Measurements from ENCODE around the gene GARS1.

DNA sequence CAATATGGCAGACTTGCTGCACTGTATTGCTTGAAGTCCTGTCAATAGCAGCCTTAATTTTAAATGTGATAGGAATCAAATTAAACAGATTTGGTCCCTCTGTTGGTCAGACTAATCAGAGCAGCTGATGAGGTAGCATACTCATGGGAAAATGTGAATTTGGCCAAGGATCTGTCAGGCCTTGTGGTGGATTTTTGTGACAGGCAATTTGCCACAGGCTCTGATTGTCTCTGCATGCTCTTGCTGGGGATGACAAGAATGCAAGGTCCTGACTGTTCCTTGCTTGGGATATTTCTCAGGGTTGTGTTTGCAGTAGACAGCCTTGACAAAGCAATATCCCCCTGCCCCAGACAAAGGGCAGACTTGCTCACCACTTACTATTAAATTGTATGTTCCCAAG is 41.5 kb upstream of the GARS1 start:
- TF ChIP-seq CTCF (IDR thresholded peaks at IDR 0.05) = no peak
- TF ChIP-seq POLR2A (IDR thresholded peaks at IDR 0.05) = no peak
